Esophagus muscularis mucosa (tissue), 4 donors: ENCODE results near the gene SH3BP5L. TPM values are rescaled to one million over a fixed set of nuclear protein-coding genes. Genes with fewer than 3 reads are reported as not detected.
"Not testable (repeated sequence)": the region's sequence is repeated elsewhere in the genome, so short reads cannot be mapped to it uniquely, and the experiment has no call there.

Experiments used
- DNase-seq: peaks from one replicate; pipeline ENCODE4 v3.0.0-alpha.2; 2017; ENCODE audit errors: extremely low spot score
- H3K27ac ChIP-seq, 4 donors: fragments of 200-600 bp; sonication (generic); replicated peaks in 1 of 4; 1 replicate in 3 of 4; 2 replicates in 1 of 4; pipeline ENCODE4 v1.5.1; 2016 to 2019; ENCODE audit warnings: mild to moderate bottlenecking in 1 of 4
- H3K27me3 ChIP-seq, 4 donors: fragments of 200-600 bp; sonication (generic); one replicate each; pipeline versions ENCODE4 v1.5.1 to v1.6.0; 2016 to 2019
- H3K36me3 ChIP-seq, 4 donors: fragments of 200-600 bp; sonication (generic); one replicate each; pipeline ENCODE4 v1.5.1; 2016 to 2019
- H3K4me1 ChIP-seq, 4 donors: fragments of 200-600 bp; sonication (generic); one replicate each; pipeline ENCODE4 v1.5.1; 2016 to 2019
- H3K4me3 ChIP-seq, 4 donors: fragments of 200-600 bp; sonication (generic); 1 replicate in 2 of 4; 2 replicates in 2 of 4; pipeline ENCODE4 v1.5.1; 2016 to 2019; ENCODE audit warnings: mild to moderate bottlenecking in 4 of 4, moderate library complexity in 1 of 4
- H3K9me3 ChIP-seq, 4 donors: fragments of 200-600 bp; sonication (generic); 1 replicate in 3 of 4; 2 replicates in 1 of 4; pipeline ENCODE4 v1.5.1; 2016 to 2019
- CTCF ChIP-seq, 3 experiments: fragments of 200-600 bp in 2 of 3; fragments of 450-650 bp in 1 of 3; sonication (generic) in 2 of 3; IDR thresholded peaks; one replicate each; pipeline ENCODE4 v1.5.1; 2017 to 2019; ENCODE audit warnings: antibody characterized with exemption in 3 of 3, mild to moderate bottlenecking in 2 of 3, moderate library complexity in 1 of 3
- EP300 ChIP-seq: sonication (generic); formaldehyde crosslinking; IDR thresholded peaks from one replicate; pipeline ENCODE4 v1.6.1; 2017; ENCODE audit warnings: antibody characterized with exemption
- POLR2A ChIP-seq: fragments of 450-650 bp; IDR thresholded peaks from one replicate; pipeline ENCODE4 v1.6.1; 2017; ENCODE audit warnings: antibody characterized with exemption, moderate library complexity, mild to moderate bottlenecking, low read depth
- POLR2AphosphoS5 ChIP-seq, 2 donors: sonication (generic); formaldehyde crosslinking; IDR thresholded peaks; one replicate each; pipeline ENCODE4 v1.6.1; 2017; ENCODE audit warnings: antibody characterized with exemption in 2 of 2
- WGBS: methylation state at CpG from one replicate; pipeline ENCODE4 v1.1.5; 2018; 5-methylcytosine and 5-hydroxymethylcytosine counted together
- intact Hi-C: fragments of 100-400 bp; cut with DNase I; formaldehyde crosslinking; loops from one replicate; pipeline ENCODE4 v1.15.1; 2023
- total RNA-seq, 4 donors: library from RNA; depleted of rRNA; stranded (reverse); fragments of >200 nt; gene quantifications; one replicate each; pipeline versions ENCODE4 v1.1.0 to v1.2.1, GENCODE V29; 2016

SH3BP5L gene
- total RNA-seq, 4 donors from 2014 or later, result 19.9 to 36.2 (median 28.3) TPM

- Histone ChIP-seq H3K27me3 (peaks cover 0 to 6% (median 0%) of the 10 kb centered on the region in 4 donors), H3K36me3 (peaks cover 0 to under 1% (median 0%) of the 10 kb centered on the region in 4 donors), H3K4me1 (peaks cover 6 to 24% (median 17%) of the 10 kb centered on the region in 4 donors), H3K9me3 (no peaks in the 10 kb centered on the region), H3K4me3 (no peak overlapping the region), H3K27ac (no peak overlapping the region)
- no peak for DNase-seq
- WGBS, result 71% methylated on average over 1 of the region's 1 CpG
- no peak for TF ChIP-seq EP300
- TF ChIP-seq CTCF (IDR thresholded peaks at IDR 0.05), result no peak
- no peak for TF ChIP-seq POLR2AphosphoS5 (IDR thresholded peaks at IDR 0.05)
- no peak for TF ChIP-seq POLR2A
- intact Hi-C loops, result loop anchor here (2.0 kb wide), 1 partner anchor 187 kb away; no protein-coding TSS in a partner anchor
These were observed 19.8 kb downstream of the SH3BP5L start for GRCh38 chr1:248805876-248806275.

GRCh38 chr1:248804771-248805681 lies 20.7 kb downstream of the SH3BP5L start:
- Histone ChIP-seq H3K36me3 (no peaks in the 10 kb centered on the region), H3K27ac (no peak overlapping the region), H3K9me3 (no peaks in the 10 kb centered on the region), H3K27me3 (peaks cover 0 to 6% (median 0%) of the 10 kb centered on the region in 4 donors), H3K4me1 (peaks cover 0 to 15% (median 11%) of the 10 kb centered on the region in 4 donors), H3K4me3 (no peak overlapping the region)
- intact Hi-C loops, result no loop called here
- 67% methylated on average over 10 of the region's 10 CpGs for WGBS
- no peak for DNase-seq
- TF ChIP-seq CTCF (IDR thresholded peaks at IDR 0.05) (no peak), POLR2AphosphoS5 (IDR thresholded peaks at IDR 0.05) (no peak), POLR2A (no peak), EP300 (no peak)

GRCh38 chr1:248803501-248803900 lies 22.2 kb downstream of the SH3BP5L start:
- H3K4me3 ChIP-seq, H3K36me3 ChIP-seq, H3K9me3 ChIP-seq, H3K27ac ChIP-seq, DNase-seq, H3K27me3 ChIP-seq, intact Hi-C loops: not testable (repeated sequence)
- WGBS, result 80% methylated on average over 15 of the region's 15 CpGs
- H3K4me1 ChIP-seq, result peaks cover 0 to 15% (median 11%) of the 10 kb centered on the region in 4 donors

GRCh38 chr1:248802454-248802853 lies 23.3 kb downstream of the SH3BP5L start:
- WGBS, result 79% methylated on average over 6 of the region's 6 CpGs
- Histone ChIP-seq H3K9me3 (no peaks in the 10 kb centered on the region), H3K36me3 (no peaks in the 10 kb centered on the region), H3K4me1 (peaks cover 0 to 15% (median 11%) of the 10 kb centered on the region in 4 donors), H3K27ac (no peak overlapping the region), H3K4me3 (no peak overlapping the region), H3K27me3 (peaks cover 0 to 6% (median 0%) of the 10 kb centered on the region in 4 donors)
- intact Hi-C loops, result no loop called here
- TF ChIP-seq CTCF (IDR thresholded peaks at IDR 0.05) (no peak), POLR2AphosphoS5 (IDR thresholded peaks at IDR 0.05) (no peak), EP300 (no peak), POLR2A (no peak)
- no peak for DNase-seq

- H3K27ac ChIP-seq, result no peak overlapping the region
- WGBS, result 76% methylated on average over 3 of the region's 3 CpGs
- no peak for TF ChIP-seq POLR2A
- TF ChIP-seq EP300, result no peak
- no peak for TF ChIP-seq CTCF (IDR thresholded peaks at IDR 0.05)
- TF ChIP-seq POLR2AphosphoS5 (IDR thresholded peaks at IDR 0.05), result no peak
- intact Hi-C loops, result no loop called here
- no peak overlapping the region for H3K4me3 ChIP-seq
- no peaks in the 10 kb centered on the region for H3K36me3 ChIP-seq
- H3K27me3 ChIP-seq, result peaks cover 0 to 6% (median 0%) of the 10 kb centered on the region in 4 donors
- peaks cover 0 to 8% (median under 1%) of the 10 kb centered on the region in 4 donors for H3K9me3 ChIP-seq
- DNase-seq, result no peak
- H3K4me1 ChIP-seq, result peaks cover 0 to 3% (median 0%) of the 10 kb centered on the region in 4 donors
These were observed 25.3 kb downstream of the SH3BP5L start for GRCh38 chr1:248800459-248800858.
